ENCODE measurements around the gene SH2D6. TPM values are rescaled to one million over a fixed set of nuclear protein-coding genes. Genes with fewer than 3 reads are reported as not detected.

The SH2D6 gene
- total and polyA plus RNA-seq, 2 donors (not counting 1 experiment from before 2014, with no cell fraction given), result 0.27 to 1.6 TPM

DNA sequence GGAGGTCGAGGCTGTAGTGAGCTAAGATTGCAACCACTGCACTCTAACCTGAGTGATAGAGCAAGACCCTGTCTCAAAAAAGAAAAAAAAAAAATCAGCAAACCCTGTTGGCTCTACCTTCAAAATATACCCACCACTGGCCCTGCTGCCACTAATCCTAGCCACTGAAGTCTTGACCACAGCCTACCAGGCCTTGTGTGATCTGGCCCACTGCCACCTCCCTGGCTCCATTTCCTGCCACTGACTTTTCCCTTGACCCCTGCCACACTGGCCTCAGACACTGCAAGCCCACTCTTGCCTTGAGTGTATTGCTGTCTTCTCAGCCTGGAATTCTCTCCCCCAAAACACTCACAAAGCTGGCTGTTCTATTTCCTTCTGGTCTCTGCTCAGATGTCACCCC, 33.7 kb downstream of the SH2D6 start:
- TF ChIP-seq EZH2 (IDR thresholded peaks at IDR 0.05; ENCODE audit: borderline replicate concordance, insufficient read depth, low read depth, low read length, poor library complexity, severe bottlenecking), result no peak
- Histone ChIP-seq H3K36me3 (replicated peaks in 1 of 2; ENCODE audit: control extremely low read depth in 1 of 2, control insufficient read depth in 1 of 2, extremely low read depth in 1 of 2, insufficient read depth in 2 of 2, low read length in 1 of 2) (no peaks in the 10 kb centered on the region), H3K9ac (ENCODE audit: low read length) (no peak overlapping the region), H3K27ac (ENCODE audit: low read length in 2 of 2) (no peak overlapping the region), H3K4me3 (ENCODE audit: control extremely low read depth in 1 of 5, extremely low read depth in 1 of 5, insufficient read depth in 1 of 5, low read depth in 2 of 5, low read length in 4 of 5) (no peak overlapping the region), H4K20me1 (ENCODE audit: control insufficient read depth, insufficient read depth, low read length, poor library complexity, severe bottlenecking) (no peaks in the 10 kb centered on the region), H3K79me2 (ENCODE audit: control insufficient read depth, insufficient read depth, low read length) (no peaks in the 10 kb centered on the region), H3K4me2 (replicated peaks; ENCODE audit: low read depth, low read length, poor library complexity, severe bottlenecking) (no peak overlapping the region), H3K4me1 (ENCODE audit: control insufficient read depth in 2 of 2, insufficient read depth in 2 of 2, low read length in 2 of 2) (no peaks in the 10 kb centered on the region), H2AFZ (ENCODE audit: insufficient read depth, low read depth, low read length, poor library complexity, severe bottlenecking) (no peak overlapping the region), H3K9me3 (ENCODE audit: control extremely low read depth in 1 of 3, control insufficient read depth in 2 of 3, insufficient read depth in 1 of 3, low read length in 2 of 3) (peaks cover 0 to 3% (median 0%) of the 10 kb centered on the region in 3 donors), H3K27me3 (replicated peaks in 1 of 4; ENCODE audit: control extremely low read depth in 1 of 4, control insufficient read depth in 3 of 4, insufficient read depth in 4 of 4, low read length in 3 of 4) (no peaks in the 10 kb centered on the region)
- intact Hi-C loops (cut with micrococcal nuclease), result no loop called here
- ChIA-PET CTCF (interaction anchor here (1.1 kb wide), 1 partner anchor 104 kb away, joined by 4 read pairs; no protein-coding TSS in a partner anchor), POLR2A (no interaction called here)
- ATAC-seq (ENCODE audit: low read depth) (no peak), DNase-seq (no peak)
- H3K27me3 Mint-ChIP-seq, result no peaks in the 10 kb centered on the region
- no peaks in the 10 kb centered on the region for H3K4me1 Mint-ChIP-seq
- WGBS (ENCODE audit: insufficient coverage), result 100% methylated on average over 1 of the region's 1 CpG
- no peak overlapping the region for H3K27ac Mint-ChIP-seq
- no peak overlapping the region for H3K4me3 Mint-ChIP-seq
- H3K9me3 Mint-ChIP-seq (ENCODE audit: insufficient read depth), result no peaks in the 10 kb centered on the region

GRCh38 chr2:85453571-85453970, 35.1 kb downstream of the SH2D6 start:
- 52% methylated on average over 6 of the region's 7 CpGs for WGBS (ENCODE audit: insufficient coverage)

More at GRCh38 chr2:85453571-85453970, 35.1 kb downstream of the SH2D6 start:
- Mint-ChIP-seq H3K4me3 (no peak overlapping the region), H3K27ac (no peak overlapping the region), H3K27me3 (no peaks in the 10 kb centered on the region), H3K9me3 (ENCODE audit: insufficient read depth) (no peaks in the 10 kb centered on the region), H3K4me1 (no peaks in the 10 kb centered on the region)
- no peaks in the 10 kb centered on the region for H3K36me3 ChIP-seq (replicated peaks in 1 of 2; ENCODE audit: control extremely low read depth in 1 of 2, control insufficient read depth in 1 of 2, extremely low read depth in 1 of 2, insufficient read depth in 2 of 2, low read length in 1 of 2)
- intact Hi-C loops (cut with micrococcal nuclease), result no loop called here
- no peak overlapping the region for H2AFZ ChIP-seq (ENCODE audit: insufficient read depth, low read depth, low read length, poor library complexity, severe bottlenecking)
- CTCF ChIA-PET, result no interaction called here
- H3K9me3 ChIP-seq (ENCODE audit: control extremely low read depth in 1 of 3, control insufficient read depth in 2 of 3, insufficient read depth in 1 of 3, low read length in 2 of 3), result no peaks in the 10 kb centered on the region
- H4K20me1 ChIP-seq (ENCODE audit: control insufficient read depth, insufficient read depth, low read length, poor library complexity, severe bottlenecking), result no peaks in the 10 kb centered on the region
- no peak overlapping the region for H3K4me2 ChIP-seq (replicated peaks; ENCODE audit: low read depth, low read length, poor library complexity, severe bottlenecking)
- TF ChIP-seq CTCF (IDR thresholded peaks at IDR 0.05) (no peak), EZH2 (IDR thresholded peaks at IDR 0.05; ENCODE audit: borderline replicate concordance, insufficient read depth, low read depth, low read length, poor library complexity, severe bottlenecking) (no peak)
- no peak overlapping the region for H3K9ac ChIP-seq (ENCODE audit: low read length)
- ATAC-seq (ENCODE audit: low read depth), result no peak
- H3K27ac ChIP-seq (ENCODE audit: low read length in 2 of 2), result no peak overlapping the region
- H3K4me1 ChIP-seq (ENCODE audit: control insufficient read depth in 2 of 2, insufficient read depth in 2 of 2, low read length in 2 of 2), result no peaks in the 10 kb centered on the region
- no peaks in the 10 kb centered on the region for H3K79me2 ChIP-seq (ENCODE audit: control insufficient read depth, insufficient read depth, low read length)
- H3K27me3 ChIP-seq (replicated peaks in 1 of 4; ENCODE audit: control extremely low read depth in 1 of 4, control insufficient read depth in 3 of 4, insufficient read depth in 4 of 4, low read length in 3 of 4), result no peaks in the 10 kb centered on the region
- H3K4me3 ChIP-seq (ENCODE audit: control extremely low read depth in 1 of 5, extremely low read depth in 1 of 5, insufficient read depth in 1 of 5, low read depth in 2 of 5, low read length in 4 of 5), result no peak overlapping the region
- DNase-seq, result no peak
- POLR2A ChIA-PET, result no interaction called here

All from B cell (primary cell).